ENCODE measurements around the gene ABCD3. TPM values are rescaled to one million over a fixed set of nuclear protein-coding genes. Genes with fewer than 3 reads are reported as not detected.

ABCD3 gene
- total and polyA plus RNA-seq, 2 of the 13 experiments (the other 11 are each of a cell fraction or from before 2014, with no cell fraction given): 27.5 to 166 TPM

DNA sequence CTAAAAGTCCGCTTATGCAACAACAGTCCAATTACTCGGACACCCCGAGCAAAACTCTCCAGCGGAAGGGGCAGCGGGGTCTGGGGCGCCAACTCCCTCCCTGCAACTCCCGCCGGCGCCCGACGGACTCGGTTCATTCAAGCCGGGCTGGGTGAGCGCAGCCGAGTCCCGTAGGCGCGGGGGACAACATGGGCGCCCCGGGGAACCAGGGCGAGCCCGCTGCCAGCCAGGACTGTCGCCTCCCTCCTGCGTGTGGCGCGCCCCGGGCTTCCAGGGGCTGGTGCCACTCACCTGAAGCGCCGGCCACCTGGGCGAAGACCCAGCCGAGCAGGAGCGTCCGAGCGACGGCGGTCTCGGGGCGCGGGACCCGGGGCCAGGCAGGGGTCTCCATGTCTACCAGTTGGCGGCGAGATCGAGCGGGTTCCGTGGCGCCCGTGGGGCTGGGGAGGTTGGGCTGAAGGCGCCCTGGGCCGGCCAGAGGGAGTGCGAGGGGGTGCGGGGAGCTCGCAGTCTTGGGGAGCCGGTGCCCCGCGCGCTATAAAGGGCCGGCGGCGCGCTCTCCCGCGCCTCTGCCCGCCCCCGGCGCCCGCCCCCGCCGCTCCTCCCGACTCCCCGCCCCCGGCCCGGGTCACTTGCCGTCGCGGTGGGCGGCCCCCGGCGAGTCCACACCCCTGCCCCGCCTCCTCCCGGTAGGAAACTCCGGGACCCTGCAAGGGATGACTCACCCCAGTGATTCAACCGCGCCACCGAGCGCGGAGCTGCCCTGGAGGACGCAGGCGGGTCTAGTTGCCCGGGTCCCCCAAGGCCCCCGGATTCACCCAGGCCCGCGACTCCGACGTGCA, 123.3 kb downstream of the ABCD3 start, which contains the start of gene F3 (continued):
- no peak for TF ChIP-seq ZNF660 (CRISPR knock-in tag; IDR thresholded peaks at IDR 0.05; ENCODE audit: borderline replicate concordance, low read depth)
- no peak for TF ChIP-seq SCMH1 (CRISPR knock-in tag; IDR thresholded peaks at IDR 0.05; ENCODE audit: borderline replicate concordance)
- TF ChIP-seq ONECUT2 (CRISPR knock-in tag; IDR thresholded peaks at IDR 0.05): no peak
- TF ChIP-seq SIN3B (IDR thresholded peaks at IDR 0.05; ENCODE audit: low read length): no peak
- TF ChIP-seq, protein P1, sequence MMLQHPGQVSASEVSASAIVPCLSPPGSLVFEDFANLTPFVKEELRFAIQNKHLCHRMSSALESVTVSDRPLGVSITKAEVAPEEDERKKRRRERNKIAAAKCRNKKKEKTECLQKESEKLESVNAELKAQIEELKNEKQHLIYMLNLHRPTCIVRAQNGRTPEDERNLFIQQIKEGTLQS (CRISPR knock-in tag; IDR thresholded peaks at IDR 0.05): peak; percentile 96
- peak; percentile 90 for TF ChIP-seq ZNF263 (CRISPR knock-in tag; IDR thresholded peaks at IDR 0.05)
- TF ChIP-seq POLR2AphosphoS2 (IDR thresholded peaks at IDR 0.05; ENCODE audit: low read depth, low read length): no peak
- no peak for TF ChIP-seq NONO (IDR thresholded peaks at IDR 0.05)
- peak; percentile 30 for TF ChIP-seq NONO (CRISPR knock-in tag; conservative IDR thresholded peaks at IDR 0.05)
- TF ChIP-seq RCOR2 (CRISPR knock-in tag; IDR thresholded peaks at IDR 0.05): no peak
- 0 out of 2 replicates have a peak, but pooled peaks have one; percentile 28 for TF ChIP-seq ZNF136 (CRISPR knock-in tag; IDR thresholded peaks at IDR 0.05; ENCODE audit: low read depth)
- TF ChIP-seq NCOA5 (CRISPR knock-in tag; IDR thresholded peaks at IDR 0.05): no peak
- 0 out of 2 replicates have a peak, but pooled peaks have one; percentile 4 for TF ChIP-seq RARA (CRISPR knock-in tag; IDR thresholded peaks at IDR 0.05)
- TF ChIP-seq, protein P2, sequence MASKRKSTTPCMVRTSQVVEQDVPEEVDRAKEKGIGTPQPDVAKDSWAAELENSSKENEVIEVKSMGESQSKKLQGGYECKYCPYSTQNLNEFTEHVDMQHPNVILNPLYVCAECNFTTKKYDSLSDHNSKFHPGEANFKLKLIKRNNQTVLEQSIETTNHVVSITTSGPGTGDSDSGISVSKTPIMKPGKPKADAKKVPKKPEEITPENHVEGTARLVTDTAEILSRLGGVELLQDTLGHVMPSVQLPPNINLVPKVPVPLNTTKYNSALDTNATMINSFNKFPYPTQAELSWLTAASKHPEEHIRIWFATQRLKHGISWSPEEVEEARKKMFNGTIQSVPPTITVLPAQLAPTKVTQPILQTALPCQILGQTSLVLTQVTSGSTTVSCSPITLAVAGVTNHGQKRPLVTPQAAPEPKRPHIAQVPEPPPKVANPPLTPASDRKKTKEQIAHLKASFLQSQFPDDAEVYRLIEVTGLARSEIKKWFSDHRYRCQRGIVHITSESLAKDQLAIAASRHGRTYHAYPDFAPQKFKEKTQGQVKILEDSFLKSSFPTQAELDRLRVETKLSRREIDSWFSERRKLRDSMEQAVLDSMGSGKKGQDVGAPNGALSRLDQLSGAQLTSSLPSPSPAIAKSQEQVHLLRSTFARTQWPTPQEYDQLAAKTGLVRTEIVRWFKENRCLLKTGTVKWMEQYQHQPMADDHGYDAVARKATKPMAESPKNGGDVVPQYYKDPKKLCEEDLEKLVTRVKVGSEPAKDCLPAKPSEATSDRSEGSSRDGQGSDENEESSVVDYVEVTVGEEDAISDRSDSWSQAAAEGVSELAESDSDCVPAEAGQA (IDR thresholded peaks at IDR 0.05; ENCODE audit: low read depth): no peak
- TF ChIP-seq, protein P2 (CRISPR knock-in tag; IDR thresholded peaks at IDR 0.05; ENCODE audit: borderline replicate concordance): peak; percentile 48; the same call in 1 of the 2 replicates
- 0 out of 2 replicates have a peak, but pooled peaks have one; percentile 16 for TF ChIP-seq PITX1 (CRISPR knock-in tag; IDR thresholded peaks at IDR 0.05)
- TF ChIP-seq, protein P3, sequence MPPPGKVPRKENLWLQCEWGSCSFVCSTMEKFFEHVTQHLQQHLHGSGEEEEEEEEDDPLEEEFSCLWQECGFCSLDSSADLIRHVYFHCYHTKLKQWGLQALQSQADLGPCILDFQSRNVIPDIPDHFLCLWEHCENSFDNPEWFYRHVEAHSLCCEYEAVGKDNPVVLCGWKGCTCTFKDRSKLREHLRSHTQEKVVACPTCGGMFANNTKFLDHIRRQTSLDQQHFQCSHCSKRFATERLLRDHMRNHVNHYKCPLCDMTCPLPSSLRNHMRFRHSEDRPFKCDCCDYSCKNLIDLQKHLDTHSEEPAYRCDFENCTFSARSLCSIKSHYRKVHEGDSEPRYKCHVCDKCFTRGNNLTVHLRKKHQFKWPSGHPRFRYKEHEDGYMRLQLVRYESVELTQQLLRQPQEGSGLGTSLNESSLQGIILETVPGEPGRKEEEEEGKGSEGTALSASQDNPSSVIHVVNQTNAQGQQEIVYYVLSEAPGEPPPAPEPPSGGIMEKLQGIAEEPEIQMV (CRISPR knock-in tag; IDR thresholded peaks at IDR 0.05; ENCODE audit: low read depth): no peak
- peak; percentile 19; the same call in 1 of the 2 replicates for TF ChIP-seq HOXA3 (CRISPR knock-in tag; IDR thresholded peaks at IDR 0.05)
- no peak for TF ChIP-seq ZFP41 (CRISPR knock-in tag; IDR thresholded peaks at IDR 0.05; ENCODE audit: borderline replicate concordance)
- TF ChIP-seq, protein P4, sequence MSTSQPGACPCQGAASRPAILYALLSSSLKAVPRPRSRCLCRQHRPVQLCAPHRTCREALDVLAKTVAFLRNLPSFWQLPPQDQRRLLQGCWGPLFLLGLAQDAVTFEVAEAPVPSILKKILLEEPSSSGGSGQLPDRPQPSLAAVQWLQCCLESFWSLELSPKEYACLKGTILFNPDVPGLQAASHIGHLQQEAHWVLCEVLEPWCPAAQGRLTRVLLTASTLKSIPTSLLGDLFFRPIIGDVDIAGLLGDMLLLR (CRISPR knock-in tag; IDR thresholded peaks at IDR 0.05): peak; percentile 64; the same call in 1 of the 2 replicates

Measured in HepG2 (cell line).